Keratinocyte (primary cell): ENCODE measurements around the gene XPOT. TPM values are rescaled to one million over a fixed set of nuclear protein-coding genes. Genes with fewer than 3 reads are reported as not detected.
"Not testable (repeated sequence)": the region's sequence is repeated elsewhere in the genome, so short reads cannot be mapped to it uniquely, and the experiment has no call there.

ENCODE experiments used
- DNase-seq: peaks from one replicate; pipeline ENCODE4 v3.0.0-alpha.2; 2011; ENCODE audit warnings: low read depth, missing footprints, low spot score
- FAIRE-seq: peaks from 2 replicates; lab custom pipeline; 2011; peaks lifted over from hg19 to GRCh38; lab: Jason Lieb, UNC
- H2AFZ ChIP-seq: 2 replicates; pipeline ENCODE4 v1.6.0; 2012; ENCODE audit warnings: low read length, control low read depth, inconsistent platforms; ENCODE audit not compliant: control insufficient read depth
- H3K27ac ChIP-seq: 2 replicates; pipeline ENCODE4 v1.5.1; 2011; ENCODE audit warnings: low read length; ENCODE audit not compliant: control insufficient read depth, insufficient read depth
- H3K27me3 ChIP-seq: 3 replicates; pipeline ENCODE4 v1.6.0; 2011; ENCODE audit warnings: low read length; ENCODE audit not compliant: control insufficient read depth, insufficient read depth; ENCODE audit errors: extremely low read depth
- H3K36me3 ChIP-seq, 2 experiments: 2 replicates in 1 of 2; 3 replicates in 1 of 2; pipeline ENCODE4 v1.5.1; 2011; ENCODE audit warnings: low read length in 2 of 2, mild to moderate bottlenecking in 1 of 2; ENCODE audit not compliant: control insufficient read depth in 2 of 2, insufficient read depth in 2 of 2; ENCODE audit errors: extremely low read depth in 1 of 2
- H3K4me1 ChIP-seq: 3 replicates; pipeline ENCODE4 v1.5.1; 2011; ENCODE audit warnings: low read length; ENCODE audit not compliant: control insufficient read depth, insufficient read depth; ENCODE audit errors: extremely low read depth
- H3K4me2 ChIP-seq: 3 replicates; pipeline ENCODE4 v1.6.0; 2011; ENCODE audit warnings: low read depth, low read length; ENCODE audit not compliant: control insufficient read depth, insufficient read depth; ENCODE audit errors: extremely low read depth
- H3K4me3 ChIP-seq, 3 experiments: fragments of 200-600 bp in 1 of 3; sonication (generic) in 1 of 3; 2 replicates in 2 of 3; 3 replicates in 1 of 3; pipeline ENCODE4 v1.5.1; 2011 to 2016; ENCODE audit warnings: low read length in 3 of 3, mild to moderate bottlenecking in 3 of 3, control low read depth in 2 of 3, inconsistent platforms in 1 of 3, low read depth in 1 of 3, mixed read lengths in 1 of 3, mixed run types in 1 of 3, moderate library complexity in 1 of 3; ENCODE audit not compliant: control insufficient read depth in 2 of 3, insufficient read depth in 2 of 3; ENCODE audit errors: extremely low read depth in 1 of 3
- H3K79me2 ChIP-seq: 2 replicates; pipeline ENCODE4 v1.6.0; 2012; ENCODE audit warnings: low read length; ENCODE audit not compliant: control insufficient read depth, insufficient read depth
- H3K9ac ChIP-seq: 3 replicates; pipeline ENCODE4 v1.6.0; 2011; ENCODE audit warnings: low read length; ENCODE audit not compliant: control insufficient read depth, insufficient read depth; ENCODE audit errors: extremely low read depth
- H3K9me1 ChIP-seq: 3 replicates; pipeline ENCODE4 v1.6.0; 2011; ENCODE audit warnings: low read length; ENCODE audit not compliant: control insufficient read depth, insufficient read depth; ENCODE audit errors: extremely low read depth
- H3K9me3 ChIP-seq: 2 replicates; pipeline ENCODE4 v1.5.1; 2012; ENCODE audit warnings: low read depth, low read length; ENCODE audit not compliant: control insufficient read depth
- H4K20me1 ChIP-seq: 3 replicates; pipeline ENCODE4 v1.6.0; 2011; ENCODE audit warnings: low read length; ENCODE audit not compliant: control insufficient read depth, insufficient read depth; ENCODE audit errors: extremely low read depth
- EZH2 ChIP-seq: IDR thresholded peaks from one replicate; pipeline ENCODE4 v1.6.1; 2012; ENCODE audit warnings: inconsistent platforms, mild to moderate bottlenecking, low read length, moderate library complexity
- dilution Hi-C: fragments of 300-500 bp; cut with MboI; formaldehyde crosslinking; loops from one replicate; pipeline ENCODE4 v1.7.0; 2020; ENCODE audit warnings: low sequenced_read_pairs; ENCODE audit not compliant: extremely low pct_ligation_motif_present
- polyA minus RNA-seq, 3 experiments: library from RNA; depleted of rRNA, polyadenylated mRNA; stranded (reverse); fragments of >200 nt; gene quantifications; 1 replicate in 1 of 3; 2 replicates in 1 of 3; 3 replicates in 1 of 3; pipeline ENCODE4 v1.2.3, GENCODE V29; 2011
- polyA plus RNA-seq, 5 experiments: library from polyadenylated mRNA; depleted of rRNA in 3 of 5; stranded (reverse) in 3 of 5; stranded (forward) in 1 of 5; unstranded in 1 of 5; fragments of >200 nt; gene quantifications; 1 replicate in 1 of 5; 2 replicates in 3 of 5; 3 replicates in 1 of 5; pipeline versions ENCODE4 v1.2.1 to v1.2.3, GENCODE V29; 2011 to 2012; ENCODE audit warnings: missing spikeins in 2 of 5, low read depth in 1 of 5, low replicate concordance in 1 of 5
- TF ChIP-seq, protein P1 (sequence below), 3 experiments: IDR thresholded peaks in 1 of 3; conservative IDR thresholded peaks in 1 of 3; optimal IDR thresholded peaks in 1 of 3; 2 replicates in 2 of 3; 3 replicates in 1 of 3; pipeline versions ENCODE3 to v1.5.1; 2011; ENCODE audit warnings: low read length in 3 of 3, mild to moderate bottlenecking in 3 of 3, moderate library complexity in 2 of 3, control low read depth in 1 of 3, inconsistent platforms in 1 of 3; ENCODE audit not compliant: insufficient read depth in 2 of 3; ENCODE audit errors: extremely low read depth in 1 of 3

XPOT gene, protein sequence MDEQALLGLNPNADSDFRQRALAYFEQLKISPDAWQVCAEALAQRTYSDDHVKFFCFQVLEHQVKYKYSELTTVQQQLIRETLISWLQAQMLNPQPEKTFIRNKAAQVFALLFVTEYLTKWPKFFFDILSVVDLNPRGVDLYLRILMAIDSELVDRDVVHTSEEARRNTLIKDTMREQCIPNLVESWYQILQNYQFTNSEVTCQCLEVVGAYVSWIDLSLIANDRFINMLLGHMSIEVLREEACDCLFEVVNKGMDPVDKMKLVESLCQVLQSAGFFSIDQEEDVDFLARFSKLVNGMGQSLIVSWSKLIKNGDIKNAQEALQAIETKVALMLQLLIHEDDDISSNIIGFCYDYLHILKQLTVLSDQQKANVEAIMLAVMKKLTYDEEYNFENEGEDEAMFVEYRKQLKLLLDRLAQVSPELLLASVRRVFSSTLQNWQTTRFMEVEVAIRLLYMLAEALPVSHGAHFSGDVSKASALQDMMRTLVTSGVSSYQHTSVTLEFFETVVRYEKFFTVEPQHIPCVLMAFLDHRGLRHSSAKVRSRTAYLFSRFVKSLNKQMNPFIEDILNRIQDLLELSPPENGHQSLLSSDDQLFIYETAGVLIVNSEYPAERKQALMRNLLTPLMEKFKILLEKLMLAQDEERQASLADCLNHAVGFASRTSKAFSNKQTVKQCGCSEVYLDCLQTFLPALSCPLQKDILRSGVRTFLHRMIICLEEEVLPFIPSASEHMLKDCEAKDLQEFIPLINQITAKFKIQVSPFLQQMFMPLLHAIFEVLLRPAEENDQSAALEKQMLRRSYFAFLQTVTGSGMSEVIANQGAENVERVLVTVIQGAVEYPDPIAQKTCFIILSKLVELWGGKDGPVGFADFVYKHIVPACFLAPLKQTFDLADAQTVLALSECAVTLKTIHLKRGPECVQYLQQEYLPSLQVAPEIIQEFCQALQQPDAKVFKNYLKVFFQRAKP
- polyA plus RNA-seq (53.6 to 93.8 TPM (median 65.5 TPM) in 3 replicates), polyA minus RNA-seq (12.1 to 84.4 TPM (median 49.3 TPM) in 3 replicates)
- polyA plus RNA-seq (2011; ENCODE audit: low read depth) = 51.7 TPM
- 36.7 and 86.2 TPM in 2 replicates for polyA plus RNA-seq (2011; cell fraction: cytosol; rRNA removed)
- polyA plus RNA-seq (2011; cell fraction: nucleus; rRNA removed) = 78.6 and 101 TPM in 2 replicates
- polyA plus RNA-seq (2012; ENCODE audit: low replicate concordance) = 48.1 and 65.8 TPM in 2 replicates
- 59.3 TPM for polyA minus RNA-seq (2011; cell fraction: cytosol; rRNA and poly(A)+ RNA removed)
- 38.1 and 64.8 TPM in 2 replicates for polyA minus RNA-seq (2011; cell fraction: nucleus; rRNA and poly(A)+ RNA removed)

DNA sequence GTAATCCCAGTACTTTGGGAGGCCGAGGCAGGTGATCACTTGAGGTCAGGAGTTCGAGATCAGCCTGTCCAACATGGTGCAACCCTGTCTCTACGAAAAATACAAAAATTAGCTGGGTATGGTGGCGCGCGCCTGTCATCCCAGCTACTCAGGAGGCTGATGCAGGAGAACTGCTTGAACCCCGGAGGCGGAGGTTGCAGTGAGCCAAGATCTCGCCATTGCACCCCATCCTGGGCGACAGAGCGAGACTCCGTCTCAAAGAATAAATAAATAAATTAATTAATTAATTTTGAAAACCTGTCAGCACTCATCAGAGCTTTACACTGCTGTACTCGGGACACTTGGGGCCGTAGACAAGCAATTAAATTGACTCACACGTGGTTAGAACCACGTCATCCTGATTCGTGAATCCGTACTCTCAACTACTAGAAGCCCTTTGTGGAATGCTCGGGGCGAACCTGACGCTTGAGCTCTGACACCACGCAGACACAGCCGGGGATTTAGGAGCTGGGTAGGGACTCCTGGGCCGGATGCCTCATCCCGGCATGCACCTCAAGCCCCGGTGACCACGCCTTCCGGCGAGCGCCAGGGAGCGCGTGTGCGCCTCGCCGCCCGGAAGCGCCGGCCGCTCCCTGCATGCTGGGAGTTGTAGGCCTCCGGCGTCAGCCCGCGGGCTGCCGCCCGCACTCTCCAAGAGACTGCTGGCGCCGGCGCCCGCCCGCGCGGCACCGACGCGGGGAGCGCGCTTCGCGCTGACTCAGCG is at the start of gene XPOT:
TSS of gene XPOT (plus strand) at position 686 of the 763 bp plus-strand sequence. CDS start 5,644 bp downstream, outside the sequence.
- peak within 1 kb of the TSS; percentile 85 for H3K4me2 ChIP-seq
- peak within 1 kb of the TSS; percentile 97 for H3K27ac ChIP-seq
- FAIRE-seq (no peak), DNase-seq (peak; percentile 83)
- H2AFZ ChIP-seq = peak within 1 kb of the TSS; percentile 86
- no peaks in the 10 kb centered on the region for H3K36me3 ChIP-seq
- no peaks in the 10 kb centered on the region for H3K9me1 ChIP-seq
- H3K9me3 ChIP-seq = no peaks in the 10 kb centered on the region
- peaks cover 44% of the 10 kb centered on the region for H3K79me2 ChIP-seq
- H3K9ac ChIP-seq = peak within 1 kb of the TSS; percentile 99
- peaks cover 13% of the 10 kb centered on the region for H3K4me1 ChIP-seq
- no peaks in the 10 kb centered on the region for H4K20me1 ChIP-seq
- dilution Hi-C loops = no loop called here
- H3K27me3 ChIP-seq = no peaks in the 10 kb centered on the region
- H3K4me3 ChIP-seq = peak within 1 kb of the TSS; percentile 83 to 99 (median 98)
- TF ChIP-seq EZH2 = no peak
- TF ChIP-seq, protein P1, sequence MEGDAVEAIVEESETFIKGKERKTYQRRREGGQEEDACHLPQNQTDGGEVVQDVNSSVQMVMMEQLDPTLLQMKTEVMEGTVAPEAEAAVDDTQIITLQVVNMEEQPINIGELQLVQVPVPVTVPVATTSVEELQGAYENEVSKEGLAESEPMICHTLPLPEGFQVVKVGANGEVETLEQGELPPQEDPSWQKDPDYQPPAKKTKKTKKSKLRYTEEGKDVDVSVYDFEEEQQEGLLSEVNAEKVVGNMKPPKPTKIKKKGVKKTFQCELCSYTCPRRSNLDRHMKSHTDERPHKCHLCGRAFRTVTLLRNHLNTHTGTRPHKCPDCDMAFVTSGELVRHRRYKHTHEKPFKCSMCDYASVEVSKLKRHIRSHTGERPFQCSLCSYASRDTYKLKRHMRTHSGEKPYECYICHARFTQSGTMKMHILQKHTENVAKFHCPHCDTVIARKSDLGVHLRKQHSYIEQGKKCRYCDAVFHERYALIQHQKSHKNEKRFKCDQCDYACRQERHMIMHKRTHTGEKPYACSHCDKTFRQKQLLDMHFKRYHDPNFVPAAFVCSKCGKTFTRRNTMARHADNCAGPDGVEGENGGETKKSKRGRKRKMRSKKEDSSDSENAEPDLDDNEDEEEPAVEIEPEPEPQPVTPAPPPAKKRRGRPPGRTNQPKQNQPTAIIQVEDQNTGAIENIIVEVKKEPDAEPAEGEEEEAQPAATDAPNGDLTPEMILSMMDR (optimal IDR thresholded peaks at IDR 0.05 in 1 of 3, IDR thresholded peaks at IDR 0.05 in 1 of 3, conservative IDR thresholded peaks at IDR 0.05 in 1 of 3; ENCODE audit: extremely low read depth in 1 of 3, insufficient read depth in 2 of 3, low read length in 3 of 3) = no peak

DNA sequence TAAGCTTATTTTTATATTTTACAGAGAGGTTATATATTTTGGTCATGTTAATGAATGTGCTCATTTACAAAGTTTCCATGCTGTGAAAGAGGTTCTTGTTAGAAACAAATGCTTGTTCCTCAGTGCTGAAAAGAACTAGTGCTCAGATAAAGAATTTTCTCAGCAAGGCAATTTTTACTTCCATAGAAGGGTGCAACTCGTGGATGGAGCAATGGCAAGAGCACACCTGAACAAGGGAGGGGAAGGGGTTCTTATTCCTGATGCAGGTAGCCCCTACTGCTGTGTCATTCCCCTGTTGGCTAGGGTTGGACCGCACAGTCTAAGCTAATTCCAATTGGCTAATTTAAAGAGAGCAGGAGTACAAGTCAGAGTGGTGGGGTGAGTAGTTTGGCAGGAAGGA is 48.0 kb upstream of the XPOT start:
- FAIRE-seq, H3K9me3 ChIP-seq, H3K4me1 ChIP-seq, H3K79me2 ChIP-seq, H3K36me3 ChIP-seq, H3K27me3 ChIP-seq, H3K4me3 ChIP-seq, dilution Hi-C loops, H2AFZ ChIP-seq, H4K20me1 ChIP-seq, H3K9ac ChIP-seq, H3K4me2 ChIP-seq, H3K9me1 ChIP-seq, H3K27ac ChIP-seq, DNase-seq: not testable (repeated sequence)

DNA sequence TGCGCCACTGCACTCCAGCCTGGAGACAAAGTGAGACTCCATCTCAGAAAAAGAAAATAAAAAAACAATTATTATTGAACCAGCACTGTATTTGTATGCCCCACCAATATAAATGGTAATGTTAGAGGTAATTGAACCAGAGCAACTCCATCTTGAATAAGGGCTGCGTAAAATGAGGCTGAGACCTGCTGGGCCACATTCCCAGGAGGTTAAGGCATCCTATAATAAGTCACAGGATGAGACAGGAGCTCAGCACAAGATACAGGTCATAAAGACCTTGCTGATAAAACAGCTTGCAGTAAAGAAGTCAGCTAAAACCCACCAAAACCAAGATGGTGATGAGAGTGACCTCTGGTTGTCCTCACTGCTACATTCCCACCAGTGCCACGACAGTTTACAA is 43.0 kb upstream of the XPOT start:
- H3K9me1 ChIP-seq, H3K9ac ChIP-seq, H4K20me1 ChIP-seq, H3K27ac ChIP-seq, H3K4me2 ChIP-seq, H3K4me3 ChIP-seq, H3K27me3 ChIP-seq, H3K9me3 ChIP-seq, H3K36me3 ChIP-seq, H3K4me1 ChIP-seq, FAIRE-seq, dilution Hi-C loops, H2AFZ ChIP-seq, H3K79me2 ChIP-seq, DNase-seq: not testable (repeated sequence)
